SK-N-SH (cell line): Measurements from ENCODE around the gene MAP3K1.

Experiments
- TF ChIP-seq, protein P1 (sequence below): fragments of 200-600 bp; sonication (generic); IDR thresholded peaks from 2 replicates; pipeline ENCODE4 v1.6.1; 2017; ENCODE audit warnings: antibody characterized with exemption, mild to moderate bottlenecking, moderate library complexity
- TF ChIP-seq, protein P2 (sequence below): IDR thresholded peaks from 2 replicates; pipeline ENCODE4 v1.4.0; 2012; ENCODE audit warnings: low read depth, borderline replicate concordance

- TF ChIP-seq, protein P1, sequence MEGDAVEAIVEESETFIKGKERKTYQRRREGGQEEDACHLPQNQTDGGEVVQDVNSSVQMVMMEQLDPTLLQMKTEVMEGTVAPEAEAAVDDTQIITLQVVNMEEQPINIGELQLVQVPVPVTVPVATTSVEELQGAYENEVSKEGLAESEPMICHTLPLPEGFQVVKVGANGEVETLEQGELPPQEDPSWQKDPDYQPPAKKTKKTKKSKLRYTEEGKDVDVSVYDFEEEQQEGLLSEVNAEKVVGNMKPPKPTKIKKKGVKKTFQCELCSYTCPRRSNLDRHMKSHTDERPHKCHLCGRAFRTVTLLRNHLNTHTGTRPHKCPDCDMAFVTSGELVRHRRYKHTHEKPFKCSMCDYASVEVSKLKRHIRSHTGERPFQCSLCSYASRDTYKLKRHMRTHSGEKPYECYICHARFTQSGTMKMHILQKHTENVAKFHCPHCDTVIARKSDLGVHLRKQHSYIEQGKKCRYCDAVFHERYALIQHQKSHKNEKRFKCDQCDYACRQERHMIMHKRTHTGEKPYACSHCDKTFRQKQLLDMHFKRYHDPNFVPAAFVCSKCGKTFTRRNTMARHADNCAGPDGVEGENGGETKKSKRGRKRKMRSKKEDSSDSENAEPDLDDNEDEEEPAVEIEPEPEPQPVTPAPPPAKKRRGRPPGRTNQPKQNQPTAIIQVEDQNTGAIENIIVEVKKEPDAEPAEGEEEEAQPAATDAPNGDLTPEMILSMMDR, result no peak
- TF ChIP-seq, protein P2, sequence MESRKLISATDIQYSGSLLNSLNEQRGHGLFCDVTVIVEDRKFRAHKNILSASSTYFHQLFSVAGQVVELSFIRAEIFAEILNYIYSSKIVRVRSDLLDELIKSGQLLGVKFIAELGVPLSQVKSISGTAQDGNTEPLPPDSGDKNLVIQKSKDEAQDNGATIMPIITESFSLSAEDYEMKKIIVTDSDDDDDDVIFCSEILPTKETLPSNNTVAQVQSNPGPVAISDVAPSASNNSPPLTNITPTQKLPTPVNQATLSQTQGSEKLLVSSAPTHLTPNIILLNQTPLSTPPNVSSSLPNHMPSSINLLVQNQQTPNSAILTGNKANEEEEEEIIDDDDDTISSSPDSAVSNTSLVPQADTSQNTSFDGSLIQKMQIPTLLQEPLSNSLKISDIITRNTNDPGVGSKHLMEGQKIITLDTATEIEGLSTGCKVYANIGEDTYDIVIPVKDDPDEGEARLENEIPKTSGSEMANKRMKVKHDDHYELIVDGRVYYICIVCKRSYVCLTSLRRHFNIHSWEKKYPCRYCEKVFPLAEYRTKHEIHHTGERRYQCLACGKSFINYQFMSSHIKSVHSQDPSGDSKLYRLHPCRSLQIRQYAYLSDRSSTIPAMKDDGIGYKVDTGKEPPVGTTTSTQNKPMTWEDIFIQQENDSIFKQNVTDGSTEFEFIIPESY, result no peak
Measured at GRCh38 chr5:56822981-56823380, 7.6 kb downstream of the MAP3K1 start.
